Central memory CD8-positive, alpha-beta T cell (primary cell): ENCODE data around the gene BTAF1.
A peak's percentile ranks its signal among the peaks of the same experiment; 100 is the strongest.

Experiments
- ATAC-seq: fragments of 150-1000 bp; cut with Tn5 transposase; replicated peaks from 2 replicates; pipeline ENCODE4 v1.10.0; 2022; ENCODE audit warnings: mild to moderate bottlenecking, moderate FRiP score, moderate number of reproducible peaks; ENCODE audit not compliant: poor library complexity, severe bottlenecking; ENCODE audit errors: extremely low read depth
- DNase-seq, 2 donors: peaks; one replicate each; pipeline ENCODE4 v3.0.0; 2021; ENCODE audit warnings: low spot score in 2 of 2
- H3K27ac Mint-ChIP-seq: one replicate; pipeline ENCODE4 v1.8.0; 2022; ENCODE audit warnings: low read depth, mild to moderate bottlenecking, moderate library complexity, mixed read lengths
- H3K27me3 Mint-ChIP-seq: one replicate; pipeline ENCODE4 v1.8.0; 2022; ENCODE audit warnings: mixed read lengths
- H3K36me3 Mint-ChIP-seq: one replicate; pipeline ENCODE4 v1.8.0; 2022; ENCODE audit warnings: mild to moderate bottlenecking, moderate library complexity, mixed read lengths; ENCODE audit not compliant: insufficient read depth
- H3K4me1 Mint-ChIP-seq: one replicate; pipeline ENCODE4 v1.8.0; 2022; ENCODE audit warnings: mixed read lengths
- H3K4me3 Mint-ChIP-seq: one replicate; pipeline ENCODE4 v1.8.0; 2022; ENCODE audit warnings: mild to moderate bottlenecking, moderate library complexity, mixed read lengths
- H3K9me3 Mint-ChIP-seq: one replicate; pipeline ENCODE4 v1.8.0; 2022; ENCODE audit warnings: mixed read lengths

Gene BTAF1

GRCh38 chr10:91969297-91969696 is 45.7 kb downstream of the BTAF1 start:
- Mint-ChIP-seq H3K27me3 (no peaks in the 10 kb centered on the region), H3K4me3 (no peak overlapping the region), H3K36me3 (peaks cover 38% of the 10 kb centered on the region), H3K4me1 (peaks cover 4% of the 10 kb centered on the region), H3K27ac (no peak overlapping the region), H3K9me3 (no peaks in the 10 kb centered on the region)
- no peak for ATAC-seq
- DNase-seq: no peak

GRCh38 chr10:91974960-91975359 is 51.4 kb downstream of the BTAF1 start:
- Mint-ChIP-seq H3K36me3 (peaks cover 19% of the 10 kb centered on the region), H3K27me3 (no peaks in the 10 kb centered on the region), H3K9me3 (no peaks in the 10 kb centered on the region), H3K4me1 (peaks cover 9% of the 10 kb centered on the region), H3K27ac (no peak overlapping the region), H3K4me3 (no peak overlapping the region)
- ATAC-seq (no peak), DNase-seq (no peak)

- Mint-ChIP-seq H3K36me3 (peaks cover 15% of the 10 kb centered on the region), H3K27me3 (no peaks in the 10 kb centered on the region), H3K4me3 (no peak overlapping the region), H3K27ac (no peak overlapping the region), H3K9me3 (no peaks in the 10 kb centered on the region), H3K4me1 (peaks cover 9% of the 10 kb centered on the region)
- DNase-seq: no peak
- ATAC-seq: no peak
Measured at GRCh38 chr10:91975438-91975837, 51.9 kb downstream of the BTAF1 start.

GRCh38 chr10:91976317-91977051 is 52.9 kb downstream of the BTAF1 start:
- DNase-seq (no peak), ATAC-seq (no peak)
- Mint-ChIP-seq H3K4me3 (no peak overlapping the region), H3K27me3 (no peaks in the 10 kb centered on the region), H3K27ac (no peak overlapping the region), H3K36me3 (peaks cover 17% of the 10 kb centered on the region), H3K4me1 (peaks cover 5% of the 10 kb centered on the region), H3K9me3 (no peaks in the 10 kb centered on the region)

GRCh38 chr10:91977491-91977890 is 53.9 kb downstream of the BTAF1 start:
- Mint-ChIP-seq H3K27me3 (no peaks in the 10 kb centered on the region), H3K4me1 (peaks cover 6% of the 10 kb centered on the region), H3K4me3 (no peak overlapping the region), H3K9me3 (no peaks in the 10 kb centered on the region), H3K36me3 (peaks cover 15% of the 10 kb centered on the region), H3K27ac (no peak overlapping the region)
- no peak for DNase-seq
- ATAC-seq: no peak

GRCh38 chr10:91978585-91978984 is 55.0 kb downstream of the BTAF1 start:
- peaks cover 26% of the 10 kb centered on the region for H3K36me3 Mint-ChIP-seq
- ATAC-seq (no peak), DNase-seq (no peak)
- no peaks in the 10 kb centered on the region for H3K27me3 Mint-ChIP-seq
- H3K4me3 Mint-ChIP-seq: no peak overlapping the region
- peaks cover 16% of the 10 kb centered on the region for H3K4me1 Mint-ChIP-seq
- H3K9me3 Mint-ChIP-seq: no peaks in the 10 kb centered on the region
- H3K27ac Mint-ChIP-seq: no peak overlapping the region

- Mint-ChIP-seq H3K27me3 (no peaks in the 10 kb centered on the region), H3K27ac (no peak overlapping the region), H3K36me3 (peaks cover 37% of the 10 kb centered on the region), H3K4me3 (no peak overlapping the region), H3K9me3 (no peaks in the 10 kb centered on the region), H3K4me1 (peaks cover 23% of the 10 kb centered on the region)
- ATAC-seq: no peak
- no peak for DNase-seq
Measured at GRCh38 chr10:91980319-91980718, 56.7 kb downstream of the BTAF1 start.

- no peak overlapping the region for H3K4me3 Mint-ChIP-seq
- H3K4me1 Mint-ChIP-seq: peaks cover 29% of the 10 kb centered on the region
- no peak for ATAC-seq
- no peak for DNase-seq
- peaks cover 57% of the 10 kb centered on the region for H3K36me3 Mint-ChIP-seq
- no peaks in the 10 kb centered on the region for H3K9me3 Mint-ChIP-seq
- H3K27ac Mint-ChIP-seq: no peak overlapping the region
- H3K27me3 Mint-ChIP-seq: no peaks in the 10 kb centered on the region
Measured at GRCh38 chr10:91983416-91983815, 59.8 kb downstream of the BTAF1 start.

GRCh38 chr10:91987397-91988037 is 63.9 kb downstream of the BTAF1 start:
- DNase-seq (no peak), ATAC-seq (no peak)
- no peak overlapping the region for H3K4me3 Mint-ChIP-seq
- H3K27me3 Mint-ChIP-seq: no peaks in the 10 kb centered on the region
- peak overlapping the region; percentile 3 for H3K27ac Mint-ChIP-seq
- H3K4me1 Mint-ChIP-seq: peaks cover 22% of the 10 kb centered on the region
- H3K36me3 Mint-ChIP-seq: peaks cover 55% of the 10 kb centered on the region
- H3K9me3 Mint-ChIP-seq: no peaks in the 10 kb centered on the region

- H3K27ac Mint-ChIP-seq: no peak overlapping the region
- H3K36me3 Mint-ChIP-seq: peaks cover 37% of the 10 kb centered on the region
- ATAC-seq (no peak), DNase-seq (no peak)
- H3K27me3 Mint-ChIP-seq: no peaks in the 10 kb centered on the region
- H3K4me3 Mint-ChIP-seq: no peak overlapping the region
- H3K4me1 Mint-ChIP-seq: no peaks in the 10 kb centered on the region
- H3K9me3 Mint-ChIP-seq: no peaks in the 10 kb centered on the region
Measured at GRCh38 chr10:91992031-91992430, 68.5 kb downstream of the BTAF1 start.

GRCh38 chr10:91996266-91996665 is 72.7 kb downstream of the BTAF1 start:
- Mint-ChIP-seq H3K36me3 (peaks cover 41% of the 10 kb centered on the region), H3K27ac (no peak overlapping the region), H3K4me3 (no peak overlapping the region)

GRCh38 chr10:92001581-92001980 is 78.0 kb downstream of the BTAF1 start:
- H3K9me3 Mint-ChIP-seq: no peaks in the 10 kb centered on the region
- H3K36me3 Mint-ChIP-seq: peaks cover 29% of the 10 kb centered on the region
- no peak for DNase-seq

More at GRCh38 chr10:91996266-91996665, 72.7 kb downstream of the BTAF1 start:
- ATAC-seq (no peak), DNase-seq (no peak)
- Mint-ChIP-seq H3K27me3 (no peaks in the 10 kb centered on the region), H3K9me3 (no peaks in the 10 kb centered on the region), H3K4me1 (no peaks in the 10 kb centered on the region)

GRCh38 chr10:92001995-92002394 is 78.4 kb downstream of the BTAF1 start:
- no peak for DNase-seq
- no peak for ATAC-seq
- H3K4me3 Mint-ChIP-seq: no peak overlapping the region
- peaks cover 29% of the 10 kb centered on the region for H3K36me3 Mint-ChIP-seq
- peaks cover 4% of the 10 kb centered on the region for H3K4me1 Mint-ChIP-seq
- no peaks in the 10 kb centered on the region for H3K27me3 Mint-ChIP-seq
- H3K9me3 Mint-ChIP-seq: no peaks in the 10 kb centered on the region
- no peak overlapping the region for H3K27ac Mint-ChIP-seq

More at GRCh38 chr10:92001581-92001980, 78.0 kb downstream of the BTAF1 start:
- Mint-ChIP-seq H3K27ac (no peak overlapping the region), H3K4me1 (peaks cover 4% of the 10 kb centered on the region), H3K27me3 (no peaks in the 10 kb centered on the region), H3K4me3 (no peak overlapping the region)
- ATAC-seq: no peak
